Myocyte (in vitro differentiated cells): Measurements from ENCODE around the gene CACNG5. TPM values are rescaled to one million over a fixed set of nuclear protein-coding genes. Genes with fewer than 3 reads are reported as not detected.

Source experiments
- microRNA counts: library from miRNA; unstranded; fragments of <30 nt; microRNA quantifications from one replicate; lab custom pipeline; 2016
- microRNA-seq: library from miRNA; unstranded; fragments of <30 nt; microRNA quantifications from one replicate; pipeline ENCODE4, GENCODE V29; 2016
- total RNA-seq: library from RNA; depleted of rRNA; stranded (reverse); fragments of >200 nt; gene quantifications from 2 replicates; pipeline ENCODE4 v1.2.3, GENCODE V29; 2014

CACNG5 gene
- total RNA-seq, 1 donor from 2014 or later = not detected

MicroRNAs encoded within 50 kb of the gene (microRNA counts, 767-probe panel; counts per million panel counts)
- not detected for microRNA hsa-miR-634 (lab: Ali Mortazavi, UCI)

Small RNA genes within 50 kb of the gene (microRNA-seq; reads per million reads assigned to microRNA genes)
- not detected for gene MIR634

Other genes with a start within 250 kb of the CACNG5 start
- 0.05 TPM in 1 of 2 replicates, not detected in the other for gene CACNG4, start 129.6 kb downstream of the CACNG5 start, total RNA-seq
- gene CACNG1, start 209.4 kb downstream of the CACNG5 start, total RNA-seq = 142 and 146 TPM in 2 replicates